NCI-H2227 (cell line): Measurements from ENCODE around the gene KDM4C.

ENCODE experiments used
- DNase-seq: peaks from one replicate; lab custom pipeline; 2025; ENCODE audit not compliant: unreplicated experiment; lab: John Stamatoyannopoulos, UW

KDM4C gene

GRCh38 chr9:7123743-7124142, 366.0 kb downstream of the KDM4C start:
- no peak for DNase-seq

GRCh38 chr9:7125231-7125630, 367.5 kb downstream of the KDM4C start:
- no peak for DNase-seq

- no peak for DNase-seq
Observed at GRCh38 chr9:7129391-7129790, 371.6 kb downstream of the KDM4C start.

GRCh38 chr9:7130266-7130820, 372.6 kb downstream of the KDM4C start:
- DNase-seq: no peak

GRCh38 chr9:7132605-7133004, 374.8 kb downstream of the KDM4C start:
- DNase-seq: no peak

- DNase-seq: no peak
Observed at GRCh38 chr9:7135735-7136134, 378.0 kb downstream of the KDM4C start.

- no peak for DNase-seq
Observed at GRCh38 chr9:7137040-7137439, 379.3 kb downstream of the KDM4C start.

- no peak for DNase-seq
Observed at GRCh38 chr9:7137571-7137970, 379.8 kb downstream of the KDM4C start.

GRCh38 chr9:7139886-7140285, 382.1 kb downstream of the KDM4C start:
- no peak for DNase-seq

- DNase-seq: no peak
Observed at GRCh38 chr9:7140401-7140800, 382.6 kb downstream of the KDM4C start.

GRCh38 chr9:7143645-7144200, 385.9 kb downstream of the KDM4C start:
- DNase-seq: no peak

- no peak for DNase-seq
Observed at GRCh38 chr9:7144265-7145046, 386.7 kb downstream of the KDM4C start.

GRCh38 chr9:7145361-7146069, 387.7 kb downstream of the KDM4C start:
- no peak for DNase-seq

- no peak for DNase-seq
Observed at GRCh38 chr9:7146582-7146981, 388.8 kb downstream of the KDM4C start.

GRCh38 chr9:7147121-7148090, 389.6 kb downstream of the KDM4C start:
- DNase-seq: no peak

GRCh38 chr9:7148243-7148765, 390.5 kb downstream of the KDM4C start:
- no peak for DNase-seq

- DNase-seq: no peak
Observed at GRCh38 chr9:7149258-7149657, 391.5 kb downstream of the KDM4C start.

GRCh38 chr9:7150153-7150890, 392.5 kb downstream of the KDM4C start:
- no peak for DNase-seq

GRCh38 chr9:7153134-7153533, 395.4 kb downstream of the KDM4C start:
- no peak for DNase-seq

GRCh38 chr9:7153566-7153965, 395.8 kb downstream of the KDM4C start:
- DNase-seq: no peak
